VCaP (cell line): ENCODE data around the gene RBM3.

Experiments
- H3K27ac ChIP-seq: fragments of 450-650 bp; 2 replicates; pipeline ENCODE4 v1.5.1; 2017
- TF ChIP-seq, protein P1 (sequence below): fragments of 450-650 bp; conservative IDR thresholded peaks from 2 replicates; pipeline ENCODE4 v1.5.1; 2017; ENCODE audit warnings: mild to moderate bottlenecking, moderate library complexity

The RBM3 gene

DNA sequence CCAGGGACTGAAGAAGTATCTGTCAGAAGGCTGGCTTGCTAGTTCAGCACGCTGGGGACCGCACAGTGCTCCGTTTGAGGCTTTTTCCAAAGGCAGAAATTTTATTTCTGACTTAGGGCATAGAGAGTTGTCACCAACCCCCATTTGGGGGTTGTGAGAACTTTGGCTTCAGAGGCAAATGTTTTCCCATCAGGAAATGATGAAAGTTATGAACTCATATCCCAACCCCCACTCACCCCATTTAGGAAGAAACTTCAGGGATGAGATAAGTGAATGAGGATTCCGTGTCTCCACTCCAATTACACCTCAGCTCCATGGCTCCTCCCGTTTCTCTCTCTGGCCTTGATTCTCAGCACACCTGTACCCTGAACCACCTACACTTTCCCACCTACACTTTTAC, 18.7 kb downstream of the RBM3 start:
- no peak overlapping the region for H3K27ac ChIP-seq
- TF ChIP-seq, protein P1, sequence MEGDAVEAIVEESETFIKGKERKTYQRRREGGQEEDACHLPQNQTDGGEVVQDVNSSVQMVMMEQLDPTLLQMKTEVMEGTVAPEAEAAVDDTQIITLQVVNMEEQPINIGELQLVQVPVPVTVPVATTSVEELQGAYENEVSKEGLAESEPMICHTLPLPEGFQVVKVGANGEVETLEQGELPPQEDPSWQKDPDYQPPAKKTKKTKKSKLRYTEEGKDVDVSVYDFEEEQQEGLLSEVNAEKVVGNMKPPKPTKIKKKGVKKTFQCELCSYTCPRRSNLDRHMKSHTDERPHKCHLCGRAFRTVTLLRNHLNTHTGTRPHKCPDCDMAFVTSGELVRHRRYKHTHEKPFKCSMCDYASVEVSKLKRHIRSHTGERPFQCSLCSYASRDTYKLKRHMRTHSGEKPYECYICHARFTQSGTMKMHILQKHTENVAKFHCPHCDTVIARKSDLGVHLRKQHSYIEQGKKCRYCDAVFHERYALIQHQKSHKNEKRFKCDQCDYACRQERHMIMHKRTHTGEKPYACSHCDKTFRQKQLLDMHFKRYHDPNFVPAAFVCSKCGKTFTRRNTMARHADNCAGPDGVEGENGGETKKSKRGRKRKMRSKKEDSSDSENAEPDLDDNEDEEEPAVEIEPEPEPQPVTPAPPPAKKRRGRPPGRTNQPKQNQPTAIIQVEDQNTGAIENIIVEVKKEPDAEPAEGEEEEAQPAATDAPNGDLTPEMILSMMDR: no peak

DNA sequence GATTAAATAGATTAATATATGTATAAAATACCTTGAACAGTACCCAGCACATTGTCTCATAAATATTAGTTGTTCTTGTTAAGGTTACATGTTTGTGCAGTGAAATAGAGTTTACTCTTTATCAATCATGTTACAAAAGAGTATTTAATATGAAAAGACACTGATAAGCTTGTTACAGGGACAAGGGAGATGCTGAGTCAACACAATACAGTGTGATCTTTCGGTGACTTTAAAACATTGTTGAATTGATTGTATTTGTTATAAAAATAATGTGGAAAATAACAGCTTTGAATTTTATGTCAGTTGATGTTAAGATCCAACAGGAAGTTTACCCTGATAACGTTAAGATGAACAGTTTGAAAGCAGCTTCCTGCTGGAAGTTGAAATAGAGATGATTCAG, 21.6 kb downstream of the RBM3 start:
- TF ChIP-seq, protein P1: no peak
- peak overlapping the region; percentile 83 for H3K27ac ChIP-seq

DNA sequence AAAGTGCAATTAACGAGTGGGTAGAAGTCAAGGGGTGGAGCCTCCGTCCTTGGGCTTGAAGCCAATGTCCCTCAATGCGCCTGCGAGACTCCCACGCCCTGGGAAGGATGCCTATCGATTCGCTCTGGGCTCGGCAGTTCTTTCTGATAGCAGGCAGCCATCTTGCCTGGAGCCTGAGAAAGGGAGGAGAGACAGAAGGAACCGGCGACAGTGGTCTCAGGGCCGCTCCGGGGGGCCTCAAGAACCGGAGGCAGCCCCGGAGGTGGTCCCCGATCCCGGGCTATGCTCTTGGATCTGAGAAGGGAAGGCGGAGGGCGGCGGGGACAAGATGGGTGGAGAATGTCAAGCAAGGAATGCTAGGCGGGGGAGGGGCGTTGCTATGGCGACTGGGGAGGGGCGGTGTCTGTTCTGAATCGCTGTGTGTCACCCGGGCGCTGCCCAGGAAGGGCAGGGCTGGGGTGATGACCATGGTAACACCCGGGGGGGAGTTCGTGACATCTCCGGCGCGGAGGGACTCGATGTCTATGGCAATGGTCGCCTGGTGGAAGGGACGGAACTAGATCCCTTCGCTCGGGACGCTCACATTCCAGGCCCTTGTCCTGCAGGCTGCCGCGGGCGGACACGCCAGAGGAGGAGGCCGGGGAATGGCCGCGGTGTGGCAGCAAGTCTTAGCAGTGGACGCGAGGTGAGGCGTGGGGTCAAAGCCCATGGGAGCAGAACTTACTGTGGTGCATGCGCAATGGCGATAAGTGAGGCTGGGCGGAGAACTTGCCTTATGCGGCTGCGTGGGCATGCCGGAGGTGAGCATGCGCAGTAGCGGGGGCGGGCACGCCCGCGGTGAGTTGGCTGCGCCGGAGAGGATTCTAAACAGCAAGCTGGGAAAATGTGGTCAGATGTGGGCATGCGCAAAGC, 23.3 kb downstream of the RBM3 start, which contains the start of gene WDR13:
Gene WDR13, plus strand, starts transcription at position 140 of the 912 bp plus-strand sequence. Its CDS starts 505 bp downstream, at position 645.
- peak within 1 kb of the TSS; percentile 83 for H3K27ac ChIP-seq
- TF ChIP-seq, protein P1: no peak

DNA sequence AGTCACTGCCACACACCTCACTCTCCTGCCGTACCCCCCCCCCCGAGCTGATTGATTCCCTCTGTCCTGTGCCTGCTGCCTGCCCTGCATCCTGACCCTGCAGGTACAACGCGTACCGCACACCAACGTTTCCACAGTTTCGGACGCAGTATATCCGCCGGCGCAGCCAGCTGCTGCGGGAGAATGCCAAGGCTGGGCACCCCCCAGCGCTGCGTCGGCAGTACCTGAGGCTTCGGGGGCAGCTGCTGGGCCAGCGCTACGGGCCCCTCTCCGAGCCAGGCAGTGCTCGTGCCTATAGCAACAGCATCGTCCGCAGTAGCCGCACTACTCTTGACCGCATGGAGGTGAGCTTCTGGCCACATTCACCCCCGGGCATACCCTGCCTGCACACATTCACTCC, 24.3 kb downstream of the RBM3 start:
- TF ChIP-seq, protein P1: no peak
- H3K27ac ChIP-seq: peak overlapping the region; percentile 83; the same call in 1 of the 2 replicates

DNA sequence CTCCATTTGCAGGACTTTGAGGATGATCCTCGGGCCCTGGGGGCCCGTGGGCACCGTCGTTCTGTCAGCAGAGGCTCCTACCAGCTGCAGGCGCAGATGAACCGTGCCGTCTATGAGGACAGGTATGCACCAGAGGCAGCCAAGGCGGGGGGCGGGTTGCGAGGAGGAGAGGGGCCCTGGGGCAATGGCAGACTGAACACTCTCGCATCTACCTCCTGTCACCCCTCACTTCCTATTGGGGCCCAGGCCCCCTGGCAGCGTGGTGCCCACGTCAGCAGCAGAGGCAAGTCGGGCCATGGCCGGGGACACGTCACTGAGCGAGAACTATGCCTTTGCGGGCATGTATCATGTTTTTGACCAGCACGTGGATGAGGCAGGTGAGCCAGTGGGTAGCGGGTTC, 25.1 kb downstream of the RBM3 start:
- TF ChIP-seq, protein P1: no peak

DNA sequence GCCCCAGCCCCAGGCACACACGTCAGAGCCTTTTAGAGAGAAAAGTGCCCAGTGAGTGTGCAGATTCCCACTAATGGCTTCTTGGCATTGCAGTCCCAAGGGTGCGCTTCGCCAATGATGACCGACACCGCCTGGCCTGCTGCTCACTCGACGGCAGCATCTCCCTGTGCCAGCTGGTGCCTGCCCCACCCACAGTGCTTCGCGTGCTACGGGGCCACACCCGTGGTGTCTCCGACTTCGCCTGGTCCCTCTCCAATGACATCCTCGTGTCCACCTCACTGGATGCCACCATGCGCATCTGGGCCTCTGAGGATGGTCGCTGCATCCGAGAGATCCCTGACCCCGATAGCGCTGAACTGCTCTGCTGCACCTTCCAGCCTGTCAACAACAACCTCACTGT, 25.9 kb downstream of the RBM3 start:
- TF ChIP-seq, protein P1: no peak
- no peak overlapping the region for H3K27ac ChIP-seq

More for the DNA sequence above, 25.1 kb downstream of the RBM3 start:
- no peak overlapping the region for H3K27ac ChIP-seq

DNA sequence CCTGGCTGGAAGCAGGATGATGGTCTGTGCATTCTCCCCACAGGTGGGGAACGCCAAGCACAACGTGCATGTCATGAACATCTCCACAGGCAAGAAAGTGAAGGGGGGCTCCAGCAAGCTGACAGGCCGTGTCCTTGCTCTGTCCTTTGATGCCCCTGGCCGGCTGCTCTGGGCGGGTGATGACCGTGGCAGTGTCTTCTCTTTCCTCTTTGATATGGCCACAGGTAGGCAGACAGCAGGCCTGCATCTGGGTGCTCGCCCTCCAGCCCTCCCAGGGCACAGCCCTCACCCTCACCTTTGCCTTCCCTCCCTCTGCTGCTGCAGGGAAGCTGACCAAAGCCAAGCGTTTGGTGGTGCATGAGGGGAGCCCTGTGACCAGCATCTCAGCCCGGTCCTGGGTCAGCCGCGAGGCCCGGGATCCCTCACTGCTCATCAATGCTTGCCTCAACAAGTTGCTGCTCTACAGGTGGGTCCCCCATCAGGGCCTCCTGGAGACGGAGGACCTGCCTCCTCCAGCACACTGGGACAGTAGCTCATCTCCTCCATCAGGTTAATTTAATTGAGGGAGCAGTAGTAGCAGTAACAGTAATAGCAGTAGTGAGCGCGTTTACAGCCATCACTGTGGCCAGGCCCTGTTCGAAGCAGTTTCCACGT, 27.6 kb downstream of the RBM3 start:
- H3K27ac ChIP-seq: no peak overlapping the region
- TF ChIP-seq, protein P1: no peak
